ENCODE data around the gene LAMA5. TPM values are rescaled to one million over a fixed set of nuclear protein-coding genes. Genes with fewer than 3 reads are reported as not detected.

Gene LAMA5
- total RNA-seq, 6 experiments from 2014 or later: 30.3 to 80.8 (median 47.1) TPM

DNA sequence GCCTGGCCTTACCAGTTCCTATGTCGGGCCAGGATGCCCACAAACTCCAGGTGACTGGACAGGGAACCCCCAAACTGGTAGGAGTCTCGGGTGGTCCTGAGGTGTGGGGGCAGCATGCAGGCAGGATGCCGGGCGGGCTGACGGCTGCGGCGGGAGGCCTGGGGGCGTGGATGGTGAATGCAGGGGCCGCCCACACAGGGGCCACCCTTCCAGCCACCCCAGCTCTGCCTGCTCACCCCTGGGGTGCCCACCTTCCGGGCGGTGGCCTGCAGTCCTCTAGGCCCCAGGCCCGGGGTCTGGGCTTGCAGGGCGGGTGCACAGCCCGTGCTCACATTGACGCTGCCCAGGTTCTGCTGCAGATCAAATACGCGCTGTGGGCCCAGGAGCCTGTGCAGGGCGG is 56.0 kb downstream of the LAMA5 start:
- H3K27me3 ChIP-seq: no peaks in the 10 kb centered on the region
- ATAC-seq: no peak
- no CpG with 5 or more reads among the region's 18 CpGs for WGBS (ENCODE audit: insufficient coverage, low coverage, low lambda C conversion rate, missing lambda C conversion rate)
- H3K36me3 ChIP-seq: peaks cover 0 to 43% (median 15%) of the 10 kb centered on the region in 4 donors
- H3K4me3 ChIP-seq: no peak overlapping the region
- H3K4me1 ChIP-seq: peaks cover 0 to 3% (median 0%) of the 10 kb centered on the region in 4 donors
- DNase-seq: no peak
- H3K27ac ChIP-seq: no peak overlapping the region
- intact Hi-C loops (cut with DNase I): no loop called here
- H3K9me3 ChIP-seq: no peaks in the 10 kb centered on the region
- TF ChIP-seq POLR2A (IDR thresholded peaks at IDR 0.05): no peak
- TF ChIP-seq, protein P1, sequence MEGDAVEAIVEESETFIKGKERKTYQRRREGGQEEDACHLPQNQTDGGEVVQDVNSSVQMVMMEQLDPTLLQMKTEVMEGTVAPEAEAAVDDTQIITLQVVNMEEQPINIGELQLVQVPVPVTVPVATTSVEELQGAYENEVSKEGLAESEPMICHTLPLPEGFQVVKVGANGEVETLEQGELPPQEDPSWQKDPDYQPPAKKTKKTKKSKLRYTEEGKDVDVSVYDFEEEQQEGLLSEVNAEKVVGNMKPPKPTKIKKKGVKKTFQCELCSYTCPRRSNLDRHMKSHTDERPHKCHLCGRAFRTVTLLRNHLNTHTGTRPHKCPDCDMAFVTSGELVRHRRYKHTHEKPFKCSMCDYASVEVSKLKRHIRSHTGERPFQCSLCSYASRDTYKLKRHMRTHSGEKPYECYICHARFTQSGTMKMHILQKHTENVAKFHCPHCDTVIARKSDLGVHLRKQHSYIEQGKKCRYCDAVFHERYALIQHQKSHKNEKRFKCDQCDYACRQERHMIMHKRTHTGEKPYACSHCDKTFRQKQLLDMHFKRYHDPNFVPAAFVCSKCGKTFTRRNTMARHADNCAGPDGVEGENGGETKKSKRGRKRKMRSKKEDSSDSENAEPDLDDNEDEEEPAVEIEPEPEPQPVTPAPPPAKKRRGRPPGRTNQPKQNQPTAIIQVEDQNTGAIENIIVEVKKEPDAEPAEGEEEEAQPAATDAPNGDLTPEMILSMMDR (IDR thresholded peaks at IDR 0.05): no peak

DNA sequence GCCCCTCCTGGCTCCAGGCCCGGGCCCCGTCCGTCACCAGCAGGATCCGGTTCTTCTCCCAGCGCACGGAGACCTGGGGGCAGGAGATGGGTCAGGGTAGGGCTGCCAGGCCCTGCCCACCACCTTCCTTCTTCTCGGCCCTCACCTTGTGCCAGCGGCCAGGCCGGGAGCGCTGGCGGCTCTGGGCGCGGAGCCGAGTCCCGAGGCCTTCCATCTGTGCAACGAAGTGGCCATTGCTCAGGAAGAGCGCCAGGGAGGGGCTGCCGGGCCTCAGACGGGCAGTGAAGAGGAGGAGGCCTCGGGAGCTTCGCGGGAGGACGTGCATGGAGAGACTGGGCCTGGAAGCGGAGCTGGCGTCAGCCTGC is 56.4 kb downstream of the LAMA5 start:
- 40% methylated on average over 1 of the region's 25 CpGs for WGBS (ENCODE audit: insufficient coverage, low coverage, low lambda C conversion rate, missing lambda C conversion rate)
- Histone ChIP-seq H3K27ac (no peak overlapping the region), H3K4me3 (no peak overlapping the region), H3K36me3 (peaks cover 0 to 43% (median 17%) of the 10 kb centered on the region in 4 donors), H3K4me1 (peaks cover 0 to 7% (median 0%) of the 10 kb centered on the region in 4 donors), H3K9me3 (no peaks in the 10 kb centered on the region), H3K27me3 (no peaks in the 10 kb centered on the region)
- DNase-seq: no peak
- intact Hi-C loops (cut with DNase I): no loop called here
- ATAC-seq: peak in 1 of 4 donors; percentile 18
- no peak for TF ChIP-seq POLR2A (IDR thresholded peaks at IDR 0.05)
- TF ChIP-seq, protein P1 (IDR thresholded peaks at IDR 0.05): no peak

DNA sequence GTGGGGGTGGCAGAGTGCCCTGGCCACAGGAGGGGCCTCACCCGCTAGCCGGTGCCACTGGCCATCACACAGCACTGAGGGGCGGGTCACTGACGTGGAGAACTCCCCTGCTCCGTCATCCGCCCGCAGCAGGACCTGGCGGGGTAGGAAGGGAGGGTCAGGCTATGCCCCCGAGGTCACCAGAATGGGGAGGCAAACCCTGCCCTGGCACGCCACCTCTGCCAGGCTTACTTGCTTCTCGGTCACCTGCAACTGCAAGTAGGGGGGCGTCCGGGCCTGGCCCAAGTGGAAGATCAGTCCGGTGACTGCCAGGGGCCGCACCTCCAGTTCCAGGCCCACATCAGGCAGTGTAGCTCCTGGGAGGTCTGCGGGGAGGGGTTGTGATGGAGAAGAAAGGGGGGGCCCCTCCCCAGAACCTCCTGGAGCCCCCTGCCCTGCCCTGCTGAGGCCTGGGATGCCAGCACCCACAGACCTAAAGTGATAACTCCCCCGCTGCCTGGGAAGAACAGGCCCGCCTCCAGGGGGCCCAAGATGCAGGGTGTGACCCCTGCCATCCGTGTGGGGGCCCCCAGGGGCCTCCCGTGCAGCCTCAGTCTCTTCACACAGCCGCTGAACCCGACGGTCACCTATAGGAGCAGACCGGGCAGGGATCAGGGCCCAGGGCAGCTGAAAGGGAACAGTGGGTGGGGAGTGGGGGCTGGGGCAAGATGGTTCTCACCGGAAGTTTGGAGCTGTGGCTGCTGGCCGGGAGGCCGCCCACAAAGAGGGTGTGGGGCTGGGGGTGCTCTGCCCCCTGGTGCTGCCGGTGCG is 57.0 kb downstream of the LAMA5 start:
- TF ChIP-seq, protein P1 (IDR thresholded peaks at IDR 0.05): no peak
- TF ChIP-seq POLR2A (IDR thresholded peaks at IDR 0.05): no peak
- no peak overlapping the region for H3K4me3 ChIP-seq
- peaks cover 0 to 47% (median 19%) of the 10 kb centered on the region in 4 donors for H3K36me3 ChIP-seq
- WGBS (ENCODE audit: insufficient coverage, low coverage, low lambda C conversion rate, missing lambda C conversion rate): no CpG with 5 or more reads among the region's 29 CpGs
- peaks cover 0 to 13% (median 3%) of the 10 kb centered on the region in 4 donors for H3K4me1 ChIP-seq
- intact Hi-C loops (cut with DNase I): loop anchor here (5.0 to 10.0 kb wide), 2 partner anchors 45 to 67 kb away; no protein-coding TSS in a partner anchor
- H3K27ac ChIP-seq: no peak overlapping the region
- H3K27me3 ChIP-seq: no peaks in the 10 kb centered on the region
- no peaks in the 10 kb centered on the region for H3K9me3 ChIP-seq
- no peak for DNase-seq
- ATAC-seq: no peak

DNA sequence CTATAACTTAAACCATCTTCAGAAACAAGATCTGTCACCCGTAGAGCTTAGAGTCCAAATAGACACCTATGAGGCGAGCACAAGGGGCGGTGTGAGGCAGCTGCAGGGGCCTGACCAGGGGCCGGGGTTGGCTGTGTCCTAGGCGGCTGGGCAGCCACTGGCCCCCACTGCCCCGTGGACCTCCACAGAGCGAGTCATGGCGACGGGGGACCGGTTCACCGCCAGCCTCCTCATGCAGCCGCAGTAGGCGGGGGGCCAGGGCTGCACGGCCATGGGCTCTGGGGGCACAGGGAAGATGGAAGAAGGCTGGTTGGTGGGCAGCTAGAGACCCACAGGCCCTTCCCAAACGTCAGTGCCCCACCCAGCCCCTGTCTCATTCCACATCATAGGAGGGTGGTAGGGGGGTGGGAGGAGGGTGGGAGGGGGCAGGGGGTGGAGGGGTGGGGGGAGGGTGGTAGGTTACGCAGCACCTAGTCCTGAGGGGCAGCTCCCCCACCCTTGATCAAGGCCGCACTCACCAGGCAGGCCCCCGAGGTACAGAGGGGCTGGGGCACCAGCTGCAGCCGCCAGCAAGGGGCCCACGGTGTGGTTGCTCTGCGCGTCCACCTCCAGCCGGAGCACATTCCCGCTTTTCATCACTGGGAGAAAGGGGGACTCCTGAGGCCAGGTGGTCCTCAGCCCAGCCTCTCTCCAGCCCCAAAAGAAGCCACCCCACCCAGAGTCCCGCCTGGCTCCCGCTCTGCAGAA is 57.7 kb downstream of the LAMA5 start:
- Histone ChIP-seq H3K4me3 (no peak overlapping the region), H3K27ac (no peak overlapping the region), H3K36me3 (peaks cover 0 to 52% (median 19%) of the 10 kb centered on the region in 4 donors), H3K4me1 (peaks cover 0 to 21% (median 7%) of the 10 kb centered on the region in 4 donors), H3K9me3 (no peaks in the 10 kb centered on the region), H3K27me3 (no peaks in the 10 kb centered on the region)
- no peak for DNase-seq
- intact Hi-C loops (cut with DNase I): loop anchor here (5.0 to 10.0 kb wide), 2 partner anchors 45 to 68 kb away; no protein-coding TSS in a partner anchor
- TF ChIP-seq, protein P1 (IDR thresholded peaks at IDR 0.05): no peak
- no peak for TF ChIP-seq POLR2A (IDR thresholded peaks at IDR 0.05)
- ATAC-seq: no peak
- 77% methylated on average over 9 of the region's 26 CpGs for WGBS (ENCODE audit: insufficient coverage, low coverage, low lambda C conversion rate, missing lambda C conversion rate)

All from right lobe of liver (tissue), 6 donors.